Spinal cord (tissue), 10 donors: ENCODE measurements around the gene COX6A2. TPM values are rescaled to one million over a fixed set of nuclear protein-coding genes. Genes with fewer than 3 reads are reported as not detected.
"Not testable (repeated sequence)": the region's sequence is repeated elsewhere in the genome, so short reads cannot be mapped to it uniquely, and the experiment has no call there.

Experiments used
- DNase-seq, 6 donors: peaks; one replicate each; pipeline versions ENCODE4 v3.0.0 to v3.0.0-alpha.2; 2013 to 2015; ENCODE audit warnings: low spot score in 6 of 6, low read depth in 4 of 6
- H3K27ac ChIP-seq: one replicate; pipeline ENCODE4 v1.5.1; 2013; ENCODE audit warnings: low read depth, low read length, control low read depth
- H3K27me3 ChIP-seq: one replicate; pipeline ENCODE4 v1.6.1; 2013; ENCODE audit warnings: low read length; ENCODE audit not compliant: control insufficient read depth, insufficient read depth
- H3K36me3 ChIP-seq: one replicate; pipeline ENCODE4 v1.6.1; 2013; ENCODE audit warnings: low read length; ENCODE audit not compliant: control insufficient read depth, insufficient read depth
- H3K4me1 ChIP-seq: one replicate; pipeline ENCODE4 v1.6.1; 2013; ENCODE audit warnings: low read length; ENCODE audit not compliant: control insufficient read depth, insufficient read depth
- H3K4me3 ChIP-seq: one replicate; pipeline ENCODE4 v1.5.1; 2013; ENCODE audit warnings: low read depth, low read length, control low read depth
- H3K9me3 ChIP-seq: one replicate; pipeline ENCODE4 v1.6.1; 2013; ENCODE audit warnings: low read length; ENCODE audit not compliant: control insufficient read depth, insufficient read depth
- WGBS: methylation state at CpG from one replicate; pipeline ENCODE4 v1.1.5; 2013; ENCODE audit warnings: missing lambda C conversion rate; ENCODE audit not compliant: insufficient coverage; 5-methylcytosine and 5-hydroxymethylcytosine counted together
- polyA plus RNA-seq, 2 donors: library from polyadenylated mRNA; unstranded; fragments of 120-200 nt; gene quantifications; one replicate each; pipeline ENCODE4 v1.2.1, GENCODE V29; 2013; ENCODE audit not compliant: insufficient read length in 2 of 2
- total RNA-seq, 2 donors: library from RNA; depleted of rRNA in 1 of 2; stranded (reverse); fragments of 120-200 nt in 1 of 2; fragments of >200 nt in 1 of 2; gene quantifications; one replicate each; pipeline versions ENCODE4 v1.2.3 to v1.2.4, GENCODE V29; 2013 to 2014
- donor health status: healthy.

The COX6A2 gene
- total and polyA plus RNA-seq, 4 donors: 1.0 to 3.2 TPM; not detected in 2

GRCh38 chr16:31423801-31424200, 4.4 kb downstream of the COX6A2 start:
- Histone ChIP-seq H3K4me1 (peaks cover 10% of the 10 kb centered on the region), H3K4me3 (no peak overlapping the region), H3K9me3 (no peaks in the 10 kb centered on the region), H3K36me3 (no peaks in the 10 kb centered on the region), H3K27ac (no peak overlapping the region), H3K27me3 (no peaks in the 10 kb centered on the region)
- no peak for DNase-seq
- WGBS: 67% methylated on average over 9 of the region's 12 CpGs

- Histone ChIP-seq H3K27ac (no peak overlapping the region), H3K4me3 (no peak overlapping the region), H3K4me1 (peaks cover 10% of the 10 kb centered on the region), H3K27me3 (no peaks in the 10 kb centered on the region), H3K36me3 (no peaks in the 10 kb centered on the region), H3K9me3 (no peaks in the 10 kb centered on the region)
- WGBS: 74% methylated on average over 2 of the region's 3 CpGs
- no peak for DNase-seq
These were observed 4.9 kb downstream of the COX6A2 start for GRCh38 chr16:31423241-31423640.

- DNase-seq: no peak
- H3K27me3 ChIP-seq: no peaks in the 10 kb centered on the region
- no peaks in the 10 kb centered on the region for H3K36me3 ChIP-seq
- 76% methylated on average over 5 of the region's 6 CpGs for WGBS
- no peaks in the 10 kb centered on the region for H3K9me3 ChIP-seq
- H3K4me3 ChIP-seq: no peak overlapping the region
- H3K27ac ChIP-seq: no peak overlapping the region
- H3K4me1 ChIP-seq: no peaks in the 10 kb centered on the region
These were observed 6.6 kb downstream of the COX6A2 start for GRCh38 chr16:31421587-31421986.

GRCh38 chr16:31420037-31420436, 8.1 kb downstream of the COX6A2 start:
- Histone ChIP-seq H3K27ac (no peak overlapping the region), H3K4me3 (no peak overlapping the region), H3K9me3 (no peaks in the 10 kb centered on the region), H3K36me3 (no peaks in the 10 kb centered on the region), H3K4me1 (no peaks in the 10 kb centered on the region), H3K27me3 (peaks cover 3% of the 10 kb centered on the region)
- DNase-seq: no peak
- WGBS: 91% methylated on average over 3 of the region's 3 CpGs

- H3K4me3 ChIP-seq: no peak overlapping the region
- 93% methylated on average over 5 of the region's 5 CpGs for WGBS
- no peaks in the 10 kb centered on the region for H3K4me1 ChIP-seq
- H3K27ac ChIP-seq: no peak overlapping the region
- peaks cover 3% of the 10 kb centered on the region for H3K27me3 ChIP-seq
- DNase-seq: no peak
- H3K9me3 ChIP-seq: no peaks in the 10 kb centered on the region
- no peaks in the 10 kb centered on the region for H3K36me3 ChIP-seq
These were observed 10.2 kb downstream of the COX6A2 start for GRCh38 chr16:31417916-31418315.

- no CpG with 5 or more reads among the region's 2 CpGs for WGBS
- H3K27me3 ChIP-seq, H3K4me1 ChIP-seq, H3K36me3 ChIP-seq, H3K9me3 ChIP-seq, DNase-seq, H3K4me3 ChIP-seq, H3K27ac ChIP-seq: not testable (repeated sequence)
These were observed 11.1 kb downstream of the COX6A2 start for GRCh38 chr16:31417036-31417435.

GRCh38 chr16:31416371-31416770, 11.8 kb downstream of the COX6A2 start:
- Histone ChIP-seq H3K4me1 (no peaks in the 10 kb centered on the region), H3K27ac (no peak overlapping the region), H3K9me3 (no peaks in the 10 kb centered on the region), H3K4me3 (no peak overlapping the region), H3K36me3 (no peaks in the 10 kb centered on the region), H3K27me3 (peaks cover 3% of the 10 kb centered on the region)
- no peak for DNase-seq
- no CpG with 5 or more reads among the region's 11 CpGs for WGBS

- Histone ChIP-seq H3K9me3 (no peaks in the 10 kb centered on the region), H3K27ac (no peak overlapping the region), H3K4me1 (no peaks in the 10 kb centered on the region), H3K36me3 (no peaks in the 10 kb centered on the region), H3K27me3 (peaks cover 3% of the 10 kb centered on the region), H3K4me3 (no peak overlapping the region)
- DNase-seq: no peak
- 78% methylated on average over 3 of the region's 4 CpGs for WGBS
These were observed 13.5 kb downstream of the COX6A2 start for GRCh38 chr16:31414706-31415105.

- no peak overlapping the region for H3K27ac ChIP-seq
- H3K27me3 ChIP-seq: peaks cover 3% of the 10 kb centered on the region
- H3K4me1 ChIP-seq: no peaks in the 10 kb centered on the region
- H3K4me3 ChIP-seq: no peak overlapping the region
- no peaks in the 10 kb centered on the region for H3K36me3 ChIP-seq
- 81% methylated on average over 4 of the region's 4 CpGs for WGBS
- no peak for DNase-seq
- no peaks in the 10 kb centered on the region for H3K9me3 ChIP-seq
These were observed 14.2 kb downstream of the COX6A2 start for GRCh38 chr16:31413943-31414342.

GRCh38 chr16:31413381-31413780, 14.8 kb downstream of the COX6A2 start:
- Histone ChIP-seq H3K4me3 (no peak overlapping the region), H3K4me1 (no peaks in the 10 kb centered on the region), H3K27me3 (peaks cover 3% of the 10 kb centered on the region), H3K27ac (no peak overlapping the region), H3K9me3 (no peaks in the 10 kb centered on the region), H3K36me3 (no peaks in the 10 kb centered on the region)
- no peak for DNase-seq
- 90% methylated on average over 5 of the region's 5 CpGs for WGBS
